ENCODE results near the gene GOLPH3L. TPM values are rescaled to one million over a fixed set of nuclear protein-coding genes. Genes with fewer than 3 reads are reported as not detected.

GOLPH3L gene
- total and polyA plus RNA-seq, 2 experiments from 2014 or later: 23.5 to 29.6 TPM

GRCh38 chr1:150706091-150706490, 9.1 kb upstream of the GOLPH3L start (continued):
- TF ChIP-seq ZNF462 (CRISPR knock-in tag; IDR thresholded peaks at IDR 0.05): no peak

- H3K4me1 ChIP-seq (ENCODE audit: insufficient read depth): no peaks in the 10 kb centered on the region
- H2AFZ ChIP-seq: no peak overlapping the region
- DNase-seq (ENCODE audit: low spot score): no peak
- Mint-ChIP-seq H3K4me3 (no peak overlapping the region), H3K9me3 (no peaks in the 10 kb centered on the region), H3K4me1 (no peaks in the 10 kb centered on the region), H3K36me3 (ENCODE audit: low read depth) (no peaks in the 10 kb centered on the region), H3K27me3 (ENCODE audit: insufficient read depth, low read depth, poor library complexity) (no peaks in the 10 kb centered on the region), H3K27ac (no peak overlapping the region)
- H3K9me2 ChIP-seq (ENCODE audit: insufficient read depth): no peaks in the 10 kb centered on the region
- no peak overlapping the region for H3K4me3 ChIP-seq
- no peak overlapping the region for H3K4me2 ChIP-seq
- H4K20me1 ChIP-seq (replicated peaks; ENCODE audit: insufficient read depth): no peaks in the 10 kb centered on the region
- H3K36me3 ChIP-seq (ENCODE audit: insufficient read depth): no peaks in the 10 kb centered on the region
- no peak for ATAC-seq
- H3F3A ChIP-seq (replicated peaks; ENCODE audit: low read depth): no peaks in the 10 kb centered on the region
- no peaks in the 10 kb centered on the region for H3K27me3 ChIP-seq (ENCODE audit: insufficient read depth)
- H3K27ac ChIP-seq (ENCODE audit: low read depth): no peak overlapping the region
- H3K79me2 ChIP-seq (replicated peaks; ENCODE audit: insufficient read depth): no peaks in the 10 kb centered on the region
- TF ChIP-seq EZH2 (IDR thresholded peaks at IDR 0.05; ENCODE audit: low read depth, unreplicated experiment) (no peak), STAT1 (IDR thresholded peaks at IDR 0.05; ENCODE audit: unreplicated experiment) (no peak), POLR2AphosphoS5 (IDR thresholded peaks at IDR 0.05; ENCODE audit: low read depth) (no peak), EZH2phosphoT487 (IDR thresholded peaks at IDR 0.05; ENCODE audit: unreplicated experiment) (no peak), ETS1 (IDR thresholded peaks at IDR 0.05) (no peak), CTCF (conservative IDR thresholded peaks at IDR 0.05; ENCODE audit: low read depth in 2 of 2) (no peak), ZNF331 (CRISPR knock-in tag; IDR thresholded peaks at IDR 0.05; ENCODE audit: low read depth) (no peak)
These were observed 6.5 kb upstream of the GOLPH3L start for GRCh38 chr1:150703427-150703826.

All from GM23338 (cell line).